ENCODE data around the gene HSD17B1. TPM values are rescaled to one million over a fixed set of nuclear protein-coding genes. Genes with fewer than 3 reads are reported as not detected.
A peak's percentile ranks its signal among the peaks of the same experiment; 100 is the strongest.

The HSD17B1 gene
- total RNA-seq, 1 experiment from 2014 or later = 1.5 TPM

DNA sequence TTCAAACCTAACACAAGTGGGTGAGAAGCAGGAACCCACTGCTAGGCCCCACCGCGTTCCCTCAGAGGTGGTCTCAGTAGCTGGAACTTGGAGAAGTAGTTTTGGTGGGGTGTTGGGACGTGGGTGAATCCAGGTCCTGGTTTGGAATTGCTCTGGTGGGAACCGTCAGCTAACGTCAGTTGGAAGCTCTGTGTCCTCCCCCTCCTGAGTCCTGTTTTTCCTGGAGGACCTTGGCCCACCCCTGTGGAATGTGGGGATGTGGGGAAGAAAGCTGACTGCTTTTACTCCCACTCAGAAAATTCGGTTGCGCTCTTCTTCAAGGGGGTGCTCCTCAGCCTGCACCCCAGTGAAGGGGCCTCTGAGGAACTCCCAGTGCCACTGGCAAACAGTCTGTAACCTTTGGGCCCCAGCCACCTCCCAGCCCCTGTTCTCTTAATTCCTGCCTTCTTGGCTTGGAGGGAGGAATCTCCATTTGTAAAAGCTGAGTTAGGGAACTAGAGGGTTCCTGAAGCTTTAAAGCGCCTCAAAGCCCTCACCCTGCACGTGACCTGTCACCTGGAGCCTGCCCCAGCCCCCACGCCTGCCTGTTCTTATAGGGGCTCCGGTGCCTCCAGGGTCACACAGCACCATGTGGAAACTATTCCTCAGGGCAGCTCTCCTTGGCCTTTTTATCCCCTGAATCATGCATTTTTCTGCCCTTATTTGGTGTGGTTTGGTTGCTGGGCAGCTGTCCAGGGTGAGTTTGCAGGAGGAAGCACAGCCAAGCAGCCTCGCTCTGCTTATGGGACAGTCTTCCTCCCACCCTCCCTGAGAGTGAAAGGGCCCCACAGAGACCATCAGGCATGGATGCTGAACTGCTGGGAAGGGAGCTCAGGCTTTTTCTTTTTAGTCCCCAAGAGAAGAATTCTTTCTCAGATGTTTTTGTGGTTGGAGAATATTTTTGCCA, 32.9 kb upstream of the HSD17B1 start:
- peak; percentile 91 for DNase-seq
- H3K36me3 ChIP-seq (ENCODE audit: low read depth, low read length) = no peaks in the 10 kb centered on the region; the same call in 1 of the 2 replicates
- ChIA-PET POLR2A (ENCODE audit: unreplicated experiment) (interaction anchor here (0.5 to 1.1 kb wide), 5 partner anchors 16 to 508 kb away, joined by 3 to 9 read pairs (median 4); no protein-coding TSS in a partner anchor), CTCF (interaction anchor here (0.7 kb wide), 1 partner anchor 419 kb away, joined by 4 read pairs; no protein-coding TSS in a partner anchor)
- no peaks in the 10 kb centered on the region for H4K20me1 ChIP-seq (ENCODE audit: low read length)
- peaks cover 30% of the 10 kb centered on the region for H3K4me1 ChIP-seq (ENCODE audit: insufficient read depth, low read length)
- H3K79me2 ChIP-seq (ENCODE audit: low read length) = no peaks in the 10 kb centered on the region
- peak overlapping the region; percentile 37 for H3K9ac ChIP-seq (ENCODE audit: low read length)
- no peaks in the 10 kb centered on the region for H3F3A ChIP-seq (ENCODE audit: low read length, unreplicated experiment)
- no TSS peak for BruUV-seq (replicated peaks)
- H3K9me2 ChIP-seq (replicated peaks; ENCODE audit: low read length) = no peaks in the 10 kb centered on the region
- peak overlapping the region; percentile 74 for H3K27ac ChIP-seq (ENCODE audit: low read length)
- TF ChIP-seq EZH2phosphoT487 (IDR thresholded peaks at IDR 0.05; ENCODE audit: borderline replicate concordance, low read length) (no peak), EZH2 (IDR thresholded peaks at IDR 0.05; ENCODE audit: low read length, unreplicated experiment) (no peak)
- TF ChIP-seq, protein P1, sequence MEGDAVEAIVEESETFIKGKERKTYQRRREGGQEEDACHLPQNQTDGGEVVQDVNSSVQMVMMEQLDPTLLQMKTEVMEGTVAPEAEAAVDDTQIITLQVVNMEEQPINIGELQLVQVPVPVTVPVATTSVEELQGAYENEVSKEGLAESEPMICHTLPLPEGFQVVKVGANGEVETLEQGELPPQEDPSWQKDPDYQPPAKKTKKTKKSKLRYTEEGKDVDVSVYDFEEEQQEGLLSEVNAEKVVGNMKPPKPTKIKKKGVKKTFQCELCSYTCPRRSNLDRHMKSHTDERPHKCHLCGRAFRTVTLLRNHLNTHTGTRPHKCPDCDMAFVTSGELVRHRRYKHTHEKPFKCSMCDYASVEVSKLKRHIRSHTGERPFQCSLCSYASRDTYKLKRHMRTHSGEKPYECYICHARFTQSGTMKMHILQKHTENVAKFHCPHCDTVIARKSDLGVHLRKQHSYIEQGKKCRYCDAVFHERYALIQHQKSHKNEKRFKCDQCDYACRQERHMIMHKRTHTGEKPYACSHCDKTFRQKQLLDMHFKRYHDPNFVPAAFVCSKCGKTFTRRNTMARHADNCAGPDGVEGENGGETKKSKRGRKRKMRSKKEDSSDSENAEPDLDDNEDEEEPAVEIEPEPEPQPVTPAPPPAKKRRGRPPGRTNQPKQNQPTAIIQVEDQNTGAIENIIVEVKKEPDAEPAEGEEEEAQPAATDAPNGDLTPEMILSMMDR (conservative IDR thresholded peaks at IDR 0.05; ENCODE audit: low read depth, low read length) = no peak
- H2AFZ ChIP-seq (ENCODE audit: low read length) = no peak overlapping the region
- intact Hi-C loops (cut with micrococcal nuclease) = no loop called here
- no peaks in the 10 kb centered on the region for H3K27me3 ChIP-seq (ENCODE audit: low read length)
- no peaks in the 10 kb centered on the region for H3K9me3 ChIP-seq (ENCODE audit: low read length)
- ATAC-seq = peak; percentile 87
- H3K4me2 ChIP-seq (ENCODE audit: low read length) = peak overlapping the region; percentile 40
- no peak overlapping the region for H3K4me3 ChIP-seq (ENCODE audit: low read length)

DNA sequence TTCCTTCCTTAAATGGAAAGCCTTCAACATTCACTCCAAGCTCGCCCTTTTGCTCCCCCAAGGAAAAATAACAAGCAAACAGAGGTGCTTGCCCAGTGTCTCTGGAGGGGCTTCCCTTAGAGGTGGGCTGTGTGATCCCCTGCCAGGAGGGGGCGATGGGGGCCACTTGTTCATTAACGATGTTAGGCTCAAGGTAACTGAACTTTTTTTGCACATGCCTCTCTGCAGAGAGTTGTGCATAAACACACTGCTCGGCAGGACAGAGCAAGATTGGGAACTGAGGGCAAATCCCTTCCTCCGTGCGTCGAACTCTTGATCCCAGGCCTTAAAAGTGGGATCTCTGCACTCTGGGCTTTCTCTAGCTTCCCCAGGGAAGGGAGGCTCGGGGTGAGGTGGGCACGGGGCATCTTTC, 32.2 kb upstream of the HSD17B1 start:
- DNase-seq = no peak
- TF ChIP-seq, protein P1 (conservative IDR thresholded peaks at IDR 0.05; ENCODE audit: low read depth, low read length) = peak; percentile 47; the same call in 1 of the 2 replicates
- no peak for TF ChIP-seq EZH2phosphoT487 (IDR thresholded peaks at IDR 0.05; ENCODE audit: borderline replicate concordance, low read length)
- peak overlapping the region; percentile 74 for H3K27ac ChIP-seq (ENCODE audit: low read length)
- H3K9me3 ChIP-seq (ENCODE audit: low read length) = no peaks in the 10 kb centered on the region
- peaks cover 30% of the 10 kb centered on the region for H3K4me1 ChIP-seq (ENCODE audit: insufficient read depth, low read length)
- H2AFZ ChIP-seq (ENCODE audit: low read length) = no peak overlapping the region
- ChIA-PET POLR2A (ENCODE audit: unreplicated experiment) (interaction anchor here (0.7 to 1.1 kb wide), 2 partner anchors 420 to 503 kb away, joined by 4 to 9 read pairs; no protein-coding TSS in a partner anchor), CTCF (no interaction called here)
- no peaks in the 10 kb centered on the region for H3K27me3 ChIP-seq (ENCODE audit: low read length)
- intact Hi-C loops (cut with micrococcal nuclease) = no loop called here
- H3K9ac ChIP-seq (ENCODE audit: low read length) = no peak overlapping the region; the same call in 1 of the 2 replicates
- H3K4me3 ChIP-seq (ENCODE audit: low read length) = no peak overlapping the region
- peak; percentile 7; the same call in 1 of the 2 replicates for ATAC-seq
- BruUV-seq (replicated peaks) = no TSS peak
- no peaks in the 10 kb centered on the region for H3F3A ChIP-seq (ENCODE audit: low read length, unreplicated experiment)
- no peaks in the 10 kb centered on the region; the same call in 1 of the 2 replicates for H3K36me3 ChIP-seq (ENCODE audit: low read depth, low read length)
- no peaks in the 10 kb centered on the region for H3K79me2 ChIP-seq (ENCODE audit: low read length)
- no peaks in the 10 kb centered on the region for H4K20me1 ChIP-seq (ENCODE audit: low read length)
- peak overlapping the region; percentile 40 for H3K4me2 ChIP-seq (ENCODE audit: low read length)
- H3K9me2 ChIP-seq (replicated peaks; ENCODE audit: low read length) = no peaks in the 10 kb centered on the region

All from PC-3 (cell line).